NCI-H2171 (cell line): ENCODE measurements around the gene KIRREL1.
A peak's percentile ranks its signal among the peaks of the same experiment; 100 is the strongest.

Experiments
- DNase-seq: peaks from one replicate; lab custom pipeline; 2025; lab: John Stamatoyannopoulos, UW

KIRREL1 gene

GRCh38 chr1:157993147-157993917 lies at the start of gene KIRREL1:
TSS of gene KIRREL1 (plus strand) at chr1:157993645. CDS start at chr1:157993677, 32 bp downstream.
- DNase-seq = no peak

- DNase-seq = no peak
These were observed 48.7 kb upstream of the KIRREL1 start for GRCh38 chr1:157944663-157945280.

GRCh38 chr1:157948312-157949073 lies 45.0 kb upstream of the KIRREL1 start:
- no peak for DNase-seq

GRCh38 chr1:157949074-157949354 lies 44.4 kb upstream of the KIRREL1 start:
- no peak for DNase-seq

GRCh38 chr1:157951230-157951629 lies 42.2 kb upstream of the KIRREL1 start:
- no peak for DNase-seq

GRCh38 chr1:157952601-157953000 lies 40.8 kb upstream of the KIRREL1 start:
- DNase-seq = no peak

GRCh38 chr1:157955221-157955620 lies 38.2 kb upstream of the KIRREL1 start:
- DNase-seq = no peak

GRCh38 chr1:157955857-157956256 lies 37.6 kb upstream of the KIRREL1 start:
- DNase-seq = no peak

- DNase-seq = no peak
These were observed 36.7 kb upstream of the KIRREL1 start for GRCh38 chr1:157956732-157957131.

- no peak for DNase-seq
These were observed 35.2 kb upstream of the KIRREL1 start for GRCh38 chr1:157958263-157958662.

- DNase-seq = no peak
These were observed 33.7 kb upstream of the KIRREL1 start for GRCh38 chr1:157959750-157960149.

- DNase-seq = no peak
These were observed 32.7 kb upstream of the KIRREL1 start for GRCh38 chr1:157960773-157961172.

- no peak for DNase-seq
These were observed 31.4 kb upstream of the KIRREL1 start for GRCh38 chr1:157961805-157962762.

GRCh38 chr1:157963713-157964112 lies 29.7 kb upstream of the KIRREL1 start:
- DNase-seq = peak; percentile 2

- DNase-seq = no peak
These were observed 27.9 kb upstream of the KIRREL1 start for GRCh38 chr1:157965584-157965983.

GRCh38 chr1:157966031-157966537 lies 27.4 kb upstream of the KIRREL1 start:
- DNase-seq = no peak

GRCh38 chr1:157967205-157967604 lies 26.2 kb upstream of the KIRREL1 start:
- no peak for DNase-seq

GRCh38 chr1:157968508-157968907 lies 24.9 kb upstream of the KIRREL1 start:
- no peak for DNase-seq

- no peak for DNase-seq
These were observed 24.5 kb upstream of the KIRREL1 start for GRCh38 chr1:157968946-157969345.

GRCh38 chr1:157969697-157970485 lies 23.6 kb upstream of the KIRREL1 start:
- no peak for DNase-seq

- DNase-seq = no peak
These were observed 21.7 kb upstream of the KIRREL1 start for GRCh38 chr1:157971769-157972168.
